B cell (primary cell): ENCODE measurements around the gene LAG3.

ENCODE experiments used
- CTCF ChIP-seq: fragments of 200-600 bp; IDR thresholded peaks from one replicate; pipeline ENCODE4 v1.8.0; 2022; ENCODE audit warnings: antibody characterized with exemption, mild to moderate bottlenecking
- EZH2 ChIP-seq: IDR thresholded peaks from 2 replicates; pipeline ENCODE4 v1.6.1; 2012; ENCODE audit warnings: borderline replicate concordance, low read depth, mild to moderate bottlenecking, moderate library complexity, low read length; ENCODE audit not compliant: insufficient read depth, poor library complexity, severe bottlenecking

DNA sequence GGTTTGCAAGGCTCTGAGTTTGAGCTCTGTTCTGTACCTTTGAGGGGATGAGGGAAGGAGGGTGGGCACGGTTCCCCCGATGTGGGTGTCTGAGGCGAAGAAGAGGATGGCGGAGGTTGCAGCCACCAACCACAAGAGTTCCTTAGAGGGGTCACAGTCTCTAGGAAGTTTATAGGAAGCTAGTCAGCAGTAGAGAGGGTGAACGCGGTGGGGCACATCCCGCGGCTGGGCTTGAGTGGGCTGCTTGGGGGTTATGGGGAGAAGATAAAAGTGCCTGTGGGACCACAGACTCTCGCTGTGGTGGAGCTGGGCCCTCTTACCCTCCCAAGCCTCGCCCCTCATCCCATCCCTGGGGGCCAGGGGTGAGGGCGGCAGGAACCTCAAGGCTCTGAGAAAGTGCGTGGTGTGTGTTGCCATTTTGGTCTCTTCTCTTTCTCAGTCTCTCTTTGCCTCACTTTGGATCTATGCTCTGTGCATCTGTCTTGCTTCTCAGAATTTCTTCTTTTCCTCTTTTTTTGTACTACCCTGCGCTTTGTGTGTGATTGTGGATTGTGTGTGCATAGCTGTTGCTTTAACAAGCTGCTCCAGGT lies 19.7 kb downstream of the LAG3 start:
- no peak for TF ChIP-seq CTCF
- no peak for TF ChIP-seq EZH2
